SKM-1 (cell line): Measurements from ENCODE around the gene TRIP4.
"Not testable (repeated sequence)": the region's sequence is repeated elsewhere in the genome, so short reads cannot be mapped to it uniquely, and the experiment has no call there.

Experiments
- DNase-seq: peaks from one replicate; lab custom pipeline; 2025; ENCODE audit not compliant: unreplicated experiment; lab: John Stamatoyannopoulos, UW

Gene TRIP4

DNA sequence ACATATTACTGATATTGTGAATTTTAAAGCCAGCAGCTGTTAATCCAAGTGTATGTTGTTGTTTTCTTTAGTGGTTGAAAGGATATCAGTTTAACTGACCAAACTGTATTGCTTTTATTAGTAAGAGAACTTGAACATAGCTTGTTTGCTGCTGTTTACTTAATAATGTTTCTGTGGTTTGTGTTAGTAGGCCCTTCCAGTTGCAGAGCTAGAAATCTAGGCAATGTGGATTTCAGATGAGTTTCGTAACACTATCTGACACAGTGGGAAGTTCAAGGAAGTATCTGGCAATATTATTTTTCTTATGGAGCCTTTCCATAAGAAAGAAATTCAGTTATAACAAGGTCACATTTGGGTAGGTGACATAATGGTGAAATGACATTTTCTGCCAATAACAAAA, 91.2 kb downstream of the TRIP4 start:
- DNase-seq: no peak

DNA sequence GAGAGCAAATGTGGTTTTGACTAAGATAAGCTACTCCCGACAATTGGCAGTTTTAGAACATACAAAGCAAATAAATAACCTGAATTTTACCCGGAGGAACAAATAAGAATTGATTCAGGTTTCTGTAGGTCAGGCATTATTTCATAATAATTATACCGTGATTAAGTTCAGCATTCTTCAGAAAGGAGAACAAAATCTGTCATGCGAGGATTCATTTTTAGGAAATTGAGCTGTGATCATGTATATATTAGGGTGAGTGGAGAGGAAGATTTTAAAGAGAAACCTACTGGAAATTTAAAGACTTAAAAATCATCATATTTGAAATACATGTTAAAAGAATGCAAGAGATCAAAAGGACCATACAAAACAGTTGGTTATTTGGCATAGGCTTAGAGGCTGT, 93.3 kb downstream of the TRIP4 start:
- no peak for DNase-seq

DNA sequence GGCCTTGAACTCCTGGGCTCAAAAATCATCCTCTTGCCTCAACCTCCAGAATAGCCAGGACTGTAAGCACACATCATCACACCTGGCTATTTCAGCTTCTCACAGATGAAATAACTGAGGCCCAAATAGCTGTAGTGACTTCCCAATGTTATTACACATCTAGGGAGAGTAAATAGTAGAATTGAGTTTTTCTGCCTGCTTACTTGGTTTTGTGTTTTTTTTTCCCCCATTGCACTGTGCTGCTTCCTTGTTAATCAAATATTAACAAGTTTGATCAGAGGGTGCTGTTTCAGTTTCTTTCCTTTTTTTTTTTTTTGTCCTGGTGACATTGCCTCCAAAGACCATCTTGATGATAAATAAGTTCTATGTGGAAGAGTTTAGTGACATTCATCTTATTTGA, 96.1 kb downstream of the TRIP4 start:
- DNase-seq: no peak

DNA sequence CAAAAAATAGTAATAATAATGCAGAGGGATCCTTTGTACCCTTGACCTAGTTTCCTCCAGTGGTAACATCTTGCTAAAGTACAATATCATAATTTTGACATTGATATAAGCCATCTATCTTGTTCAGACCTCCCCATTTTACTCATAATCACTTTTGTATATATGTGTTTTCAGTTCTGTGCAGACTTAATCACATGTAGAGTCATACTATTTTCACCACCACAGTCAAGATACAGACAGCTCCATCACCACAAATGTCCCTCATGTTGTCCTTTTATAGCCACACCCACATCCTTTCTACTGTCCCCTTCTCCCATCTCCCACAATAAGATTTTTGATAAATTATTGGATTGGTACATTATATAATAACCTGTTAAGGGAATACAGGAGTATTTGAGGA, 98.2 kb downstream of the TRIP4 start:
- no peak for DNase-seq

DNA sequence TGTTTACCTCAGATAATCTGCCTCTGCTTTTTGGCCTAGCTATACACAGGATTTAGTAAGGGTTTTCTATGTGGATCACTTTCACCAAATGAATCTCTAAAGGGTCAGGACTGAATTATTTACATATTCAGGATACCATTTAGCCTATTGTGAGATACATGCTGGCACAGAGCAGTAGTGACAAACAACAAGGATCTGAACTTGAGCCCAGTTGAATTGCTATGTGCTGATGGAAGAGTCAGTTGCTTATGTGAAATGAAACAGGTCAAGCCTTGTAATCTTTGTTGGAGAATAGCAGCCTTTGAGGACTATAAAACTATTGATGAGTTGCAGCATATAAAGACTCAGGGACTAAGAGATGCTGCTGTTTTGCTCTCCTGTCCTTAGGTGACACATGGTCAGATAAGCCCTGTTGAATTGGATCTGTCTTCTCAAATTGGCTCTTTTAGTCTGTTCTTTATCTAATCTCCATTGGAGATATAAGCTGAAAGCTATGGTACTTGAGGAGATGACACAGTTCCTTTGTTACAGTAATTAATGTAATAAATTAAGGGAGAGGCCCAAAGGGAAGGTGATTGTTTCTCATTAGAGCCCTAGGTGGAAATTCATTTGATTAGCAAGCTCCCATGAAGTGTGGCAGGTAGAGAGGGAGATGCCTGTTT, 103.1 kb downstream of the TRIP4 start:
- DNase-seq: no peak

DNA sequence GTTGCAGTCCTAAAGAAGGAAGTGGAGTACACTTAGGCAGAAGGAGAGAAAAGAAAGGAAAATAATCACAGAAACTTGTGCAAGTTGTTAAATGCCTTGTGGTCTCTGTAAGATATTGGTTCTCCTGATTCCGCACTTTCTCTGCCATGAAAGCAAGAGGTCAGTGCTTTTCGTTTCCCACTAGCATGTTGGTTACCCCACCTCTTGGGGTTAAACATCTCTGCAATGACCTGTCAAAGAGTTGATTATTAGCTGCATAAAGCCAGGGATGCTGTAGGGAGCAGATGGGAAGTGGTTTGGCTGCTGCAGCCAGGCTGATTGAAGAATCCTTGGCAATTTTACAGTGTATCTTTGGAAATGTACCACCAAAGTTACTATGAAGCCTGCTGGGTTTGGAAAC, 106.0 kb downstream of the TRIP4 start:
- no peak for DNase-seq

DNA sequence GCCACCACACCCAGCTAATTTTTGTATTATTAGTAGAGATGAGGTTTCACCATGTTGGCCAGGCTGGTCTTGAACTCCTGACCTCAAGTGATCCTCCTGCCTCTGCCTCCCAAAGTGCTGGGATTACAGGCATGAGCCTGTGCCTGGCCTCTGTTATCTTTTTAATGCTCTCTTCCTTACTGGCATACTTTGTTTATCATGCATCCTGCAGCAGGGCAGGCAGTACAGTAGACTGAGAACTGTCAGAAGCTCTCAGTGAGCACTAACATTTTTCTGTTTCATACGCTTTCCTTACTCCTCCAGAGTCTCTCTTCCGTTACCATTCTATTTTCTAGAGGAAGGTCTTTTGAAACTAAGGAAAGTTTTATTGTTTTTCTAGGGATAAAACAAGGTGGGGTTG, 108.3 kb downstream of the TRIP4 start:
- DNase-seq: not testable (repeated sequence)

DNA sequence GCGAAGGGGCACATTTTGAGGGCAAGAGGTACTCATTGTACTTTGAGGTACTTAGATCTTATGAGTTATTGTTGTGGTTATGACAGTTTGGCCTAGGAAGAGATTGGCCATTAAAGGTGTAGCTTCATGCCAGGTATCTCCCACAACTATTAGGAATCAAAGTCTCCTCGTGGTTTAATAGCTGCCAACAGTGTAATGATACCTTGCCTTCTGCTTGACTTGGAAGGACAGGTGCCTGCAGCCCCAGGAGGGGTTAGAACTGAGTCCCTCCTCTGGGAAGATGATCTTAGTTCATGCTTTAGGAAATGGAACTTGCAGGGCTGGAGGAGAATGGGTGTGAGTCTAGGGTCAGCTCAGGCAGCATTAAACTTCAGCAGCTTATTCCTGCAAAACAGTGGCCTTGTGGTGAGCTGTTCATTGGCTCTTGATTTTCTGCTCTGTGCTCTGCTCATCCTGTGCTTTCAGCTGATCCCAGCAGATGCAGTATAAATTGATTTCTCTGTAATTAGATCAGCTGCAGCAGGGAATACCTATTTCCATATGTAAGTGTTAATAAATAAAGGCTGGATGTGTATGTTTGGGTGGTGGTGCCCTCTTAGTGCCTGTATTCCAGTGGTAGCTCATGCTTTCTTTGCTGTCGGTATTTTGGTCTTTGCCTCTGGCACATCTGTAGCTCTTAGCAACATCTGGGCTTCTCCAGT, 113.2 kb downstream of the TRIP4 start:
- no peak for DNase-seq

DNA sequence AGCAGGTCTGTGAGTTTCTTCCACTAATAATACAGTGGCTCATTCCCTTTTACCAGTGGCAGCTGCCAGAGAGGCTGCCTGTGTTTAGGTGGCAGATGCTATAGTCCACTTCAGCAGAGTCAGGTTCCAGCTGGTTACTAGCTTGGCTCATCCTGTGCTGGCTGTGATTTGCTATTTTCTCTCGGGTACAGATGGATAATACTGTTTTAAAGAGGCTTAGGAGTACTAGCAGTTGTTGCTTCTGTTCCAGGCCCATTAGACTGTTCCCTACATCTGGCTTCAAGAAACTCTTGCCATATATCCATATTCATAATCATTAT, 113.7 kb downstream of the TRIP4 start:
- no peak for DNase-seq

DNA sequence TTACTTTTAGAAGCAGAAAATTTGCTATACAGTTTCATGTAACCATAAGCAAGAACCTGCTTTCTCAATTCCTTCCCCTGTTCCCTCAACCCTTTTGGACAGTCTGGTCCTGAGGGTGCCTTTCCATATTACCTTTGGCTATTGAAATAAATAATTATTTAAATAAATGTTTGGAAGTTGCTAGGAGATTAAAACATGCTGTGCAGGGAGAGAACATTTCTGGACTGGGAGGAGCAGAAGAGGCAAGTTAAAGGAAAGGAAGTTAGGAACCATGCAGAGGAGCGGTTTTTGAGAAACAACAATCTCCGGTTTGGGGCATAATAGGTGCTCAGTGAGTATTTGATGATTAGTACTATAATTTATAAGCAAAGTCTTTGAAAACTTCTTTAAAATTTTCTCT, 114.5 kb downstream of the TRIP4 start:
- no peak for DNase-seq

DNA sequence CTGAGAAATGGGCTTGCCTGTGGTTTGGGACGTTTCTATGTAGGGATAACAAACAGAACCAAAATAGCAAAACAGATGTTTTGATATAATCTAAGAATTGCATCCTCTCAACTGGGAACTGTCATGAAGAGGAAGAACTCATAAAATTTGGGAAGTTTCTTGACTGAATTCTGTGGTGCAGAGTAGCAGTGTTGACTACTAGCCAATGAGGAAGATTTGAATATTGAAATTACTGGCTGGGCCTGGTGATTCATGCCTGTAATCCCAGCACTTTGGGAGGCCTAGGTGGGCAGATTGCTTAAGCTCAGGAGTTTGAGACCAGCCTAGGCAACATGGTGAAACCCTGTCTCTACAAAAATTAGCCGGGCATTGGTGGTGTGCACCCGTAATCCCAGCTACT, 114.9 kb downstream of the TRIP4 start:
- no peak for DNase-seq

DNA sequence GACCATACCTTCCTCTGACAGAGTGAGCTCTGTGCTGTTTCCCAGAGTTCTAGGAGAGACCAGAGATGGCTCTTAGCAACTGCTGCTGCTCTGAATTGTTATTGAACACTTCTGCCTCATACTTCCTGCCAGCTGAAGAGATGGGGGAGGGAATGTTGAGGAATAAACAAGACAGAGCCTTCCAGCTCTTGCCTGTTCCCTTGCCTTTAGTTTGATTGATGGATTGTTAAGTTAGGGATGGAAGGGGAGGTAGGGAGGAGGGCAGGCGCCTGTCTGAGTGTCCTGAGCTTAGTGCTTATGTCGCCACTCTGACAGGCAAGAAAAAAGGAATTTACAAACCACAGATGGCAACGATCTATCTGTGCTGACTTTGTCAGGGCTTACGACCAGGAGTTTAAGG, 115.6 kb downstream of the TRIP4 start:
- no peak for DNase-seq

DNA sequence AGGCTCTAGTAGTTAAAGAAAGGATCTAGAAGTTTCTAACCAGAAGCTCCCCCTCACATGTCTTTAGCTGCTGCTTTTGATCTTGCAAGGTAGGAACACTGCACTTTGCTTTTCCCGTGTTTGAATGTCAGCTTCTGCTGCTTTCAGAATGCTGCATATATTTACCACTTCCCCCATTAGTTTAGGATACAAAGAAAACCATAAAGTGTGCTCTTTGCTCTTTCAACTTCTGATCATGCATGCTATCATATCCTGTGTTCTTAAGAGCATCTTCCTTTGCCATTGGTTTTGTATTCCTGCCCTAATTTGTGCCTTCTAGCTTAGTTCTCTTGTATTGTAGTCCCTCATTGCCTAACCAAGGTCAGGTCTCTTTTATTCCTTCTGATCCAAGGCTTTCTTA, 116.0 kb downstream of the TRIP4 start:
- no peak for DNase-seq
